ENCODE data around the gene TPCN1.

DNA sequence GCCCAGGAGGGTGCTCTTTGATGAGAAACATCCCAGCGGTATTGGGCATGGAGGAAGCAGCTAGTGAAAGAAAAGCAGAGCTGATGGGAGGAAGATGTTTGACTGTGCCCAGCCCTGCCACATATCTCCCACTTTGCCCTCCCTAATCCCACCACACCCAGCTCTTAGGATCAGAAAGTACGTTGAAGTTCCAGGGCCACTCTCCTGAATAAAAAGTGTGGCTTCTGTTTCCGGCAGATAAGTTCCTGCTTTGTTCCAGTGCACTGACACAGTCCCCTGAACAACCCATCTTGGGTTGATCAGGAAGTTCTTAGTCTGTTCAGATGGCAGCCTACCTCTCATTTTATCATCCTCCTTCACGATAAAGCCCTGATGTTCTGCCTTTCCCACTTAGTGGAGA lies 16.5 kb downstream of the TPCN1 start:
- TF ChIP-seq POLR2A (IDR thresholded peaks at IDR 0.05; ENCODE audit: low read depth, low read length) (no peak), POLR2AphosphoS5 (IDR thresholded peaks at IDR 0.05; ENCODE audit: low read depth, low read length) (no peak), PAX5 (IDR thresholded peaks at IDR 0.05; ENCODE audit: insufficient read depth, low read length, severe bottlenecking) (no peak), TAF1 (IDR thresholded peaks at IDR 0.05; ENCODE audit: low read depth, low read length) (no peak)
